Hematopoietic multipotent progenitor cell treated with erythropoietin and hydrocortisone succinate and interleukin-3 and kit ligand, for 15 days (in vitro differentiated cells): ENCODE data around the gene OOSP2.
"Not testable (repeated sequence)": the region's sequence is repeated elsewhere in the genome, so short reads cannot be mapped to it uniquely, and the experiment has no call there.

ENCODE experiments used
- DNase-seq: peaks from one replicate; pipeline ENCODE4 v3.0.0-alpha.2; 2015; ENCODE audit warnings: low spot score

The OOSP2 gene

GRCh38 chr11:60040109-60040508 is at the start of gene OOSP2:
Gene OOSP2, plus strand, starts transcription at chr11:60040409. Its CDS starts 51 bp downstream, at chr11:60040460.
- DNase-seq, result no peak

- DNase-seq, result no peak
These were observed 49.8 kb upstream of the OOSP2 start for GRCh38 chr11:59990421-59990820.

- no peak for DNase-seq
These were observed 47.8 kb upstream of the OOSP2 start for GRCh38 chr11:59992425-59992824.

- DNase-seq, result no peak
These were observed 42.4 kb upstream of the OOSP2 start for GRCh38 chr11:59997800-59998199.

GRCh38 chr11:59999691-60000090 is 40.5 kb upstream of the OOSP2 start:
- no peak for DNase-seq

- DNase-seq, result no peak
These were observed 36.5 kb upstream of the OOSP2 start for GRCh38 chr11:60003729-60004128.

- DNase-seq, result no peak
These were observed 34.8 kb upstream of the OOSP2 start for GRCh38 chr11:60005360-60005759.

GRCh38 chr11:60016881-60017280 is 23.3 kb upstream of the OOSP2 start, which contains the start of gene OOSP4B:
Gene OOSP4B, plus strand, starts transcription at chr11:60017181.
- no peak for DNase-seq

- no peak for DNase-seq
These were observed 22.2 kb upstream of the OOSP2 start for GRCh38 chr11:60018058-60018457.

- DNase-seq, result not testable (repeated sequence)
These were observed 19.8 kb upstream of the OOSP2 start for GRCh38 chr11:60020376-60020775.

- no peak for DNase-seq
These were observed 11.1 kb upstream of the OOSP2 start for GRCh38 chr11:60029015-60029632.

- not testable (repeated sequence) for DNase-seq
These were observed 10.2 kb downstream of the OOSP2 start for GRCh38 chr11:60050422-60050821.

- DNase-seq, result not testable (repeated sequence)
These were observed 10.6 kb downstream of the OOSP2 start for GRCh38 chr11:60050839-60051238.

- DNase-seq, result no peak
These were observed 16.2 kb downstream of the OOSP2 start, which contains the start of gene MS4A3 for GRCh38 chr11:60056349-60056969. Gene MS4A3, plus strand, starts transcription at chr11:60056665. Its CDS starts 4,496 bp downstream, at chr11:60061161.

- no peak for DNase-seq
These were observed 18.8 kb downstream of the OOSP2 start for GRCh38 chr11:60059052-60059451.

GRCh38 chr11:60059521-60060240 is 19.5 kb downstream of the OOSP2 start:
- no peak for DNase-seq

- DNase-seq, result no peak
These were observed 23.9 kb downstream of the OOSP2 start for GRCh38 chr11:60064111-60064510.

- DNase-seq, result no peak
These were observed 25.6 kb downstream of the OOSP2 start for GRCh38 chr11:60065801-60066200.

- no peak for DNase-seq
These were observed 29.2 kb downstream of the OOSP2 start for GRCh38 chr11:60069450-60069849.

GRCh38 chr11:60071644-60072043 is 31.4 kb downstream of the OOSP2 start:
- not testable (repeated sequence) for DNase-seq

- no peak for DNase-seq
These were observed 37.1 kb downstream of the OOSP2 start for GRCh38 chr11:60077216-60077817.

- no peak for DNase-seq
These were observed 37.8 kb downstream of the OOSP2 start for GRCh38 chr11:60077981-60078380.

GRCh38 chr11:60078745-60079144 is 38.5 kb downstream of the OOSP2 start:
- DNase-seq, result no peak
